B cell (primary cell): ENCODE data around the gene KLHL13. TPM values are rescaled to one million over a fixed set of nuclear protein-coding genes. Genes with fewer than 3 reads are reported as not detected.

ENCODE experiments used
- ATAC-seq: fragments of 200-7000 bp; cut with Tn5 transposase; one replicate; pipeline ENCODE4 v1.10.0; 2021; ENCODE audit warnings: low read depth, mild to moderate bottlenecking, moderate number of reproducible peaks, moderate library complexity
- CTCF ChIA-PET: fragments of 350-600 bp; sonication (Branson Sonifier 250); formaldehyde crosslinking; loops from one replicate; lab custom pipeline; 2021; ENCODE audit warnings: antibody characterized with exemption, inconsistent platforms; lab: Charles Lee
- POLR2A ChIA-PET: fragments of 350-600 bp; sonication (Branson Sonifier 250); formaldehyde crosslinking; loops from one replicate; lab custom pipeline; 2021; ENCODE audit warnings: antibody characterized with exemption; lab: Charles Lee
- DNase-seq: peaks from one replicate; pipeline ENCODE4 v3.0.0; 2013
- H2AFZ ChIP-seq: 2 replicates; pipeline ENCODE4 v1.6.1; 2012; ENCODE audit warnings: mild to moderate bottlenecking, low read depth, low read length; ENCODE audit not compliant: insufficient read depth, poor library complexity, severe bottlenecking
- H3K27ac ChIP-seq, 2 donors: 1 replicate in 1 of 2; 2 replicates in 1 of 2; pipeline ENCODE4 v1.5.1; 2012 to 2013; ENCODE audit warnings: low read length in 2 of 2, mild to moderate bottlenecking in 2 of 2, moderate library complexity in 1 of 2
- H3K27me3 ChIP-seq, 4 experiments: fragments of 200-600 bp in 1 of 4; sonication (generic) in 1 of 4; replicated peaks in 1 of 4; 1 replicate in 2 of 4; 2 replicates in 2 of 4; pipeline versions ENCODE4 v1.6.1 to v1.7.0; 2013 to 2016; ENCODE audit warnings: low read length in 3 of 4, mild to moderate bottlenecking in 2 of 4, mixed read lengths in 1 of 4, moderate library complexity in 1 of 4; ENCODE audit not compliant: insufficient read depth in 4 of 4, control insufficient read depth in 3 of 4; ENCODE audit errors: control extremely low read depth in 1 of 4
- H3K36me3 ChIP-seq, 2 experiments: replicated peaks in 1 of 2; 1 replicate in 1 of 2; 2 replicates in 1 of 2; pipeline versions ENCODE4 v1.6.1 to v1.7.1; 2013; ENCODE audit warnings: low read length in 1 of 2; ENCODE audit not compliant: insufficient read depth in 2 of 2, control insufficient read depth in 1 of 2; ENCODE audit errors: control extremely low read depth in 1 of 2, extremely low read depth in 1 of 2
- H3K4me1 ChIP-seq, 2 donors: fragments of 200-600 bp in 1 of 2; sonication (generic) in 1 of 2; 1 replicate in 1 of 2; 2 replicates in 1 of 2; pipeline versions ENCODE4 v1.5.1 to v1.6.1; 2013 to 2017; ENCODE audit warnings: low read length in 2 of 2; ENCODE audit not compliant: control insufficient read depth in 2 of 2, insufficient read depth in 2 of 2
- H3K4me2 ChIP-seq: replicated peaks from 2 replicates; pipeline ENCODE3; 2012; ENCODE audit warnings: mild to moderate bottlenecking, low read depth, low read length; ENCODE audit not compliant: poor library complexity, severe bottlenecking
- H3K4me3 ChIP-seq, 5 experiments: fragments of 200-600 bp in 1 of 5; sonication (generic) in 1 of 5; 1 replicate in 3 of 5; 2 replicates in 2 of 5; pipeline versions ENCODE4 v1.5.1 to v1.7.0; 2011 to 2016; ENCODE audit warnings: low read length in 4 of 5, mild to moderate bottlenecking in 4 of 5, low read depth in 2 of 5, control low read depth in 1 of 5, moderate library complexity in 1 of 5; ENCODE audit not compliant: insufficient read depth in 1 of 5; ENCODE audit errors: control extremely low read depth in 1 of 5, extremely low read depth in 1 of 5
- H3K79me2 ChIP-seq: fragments of 200-600 bp; sonication (generic); one replicate; pipeline ENCODE4 v1.6.0; 2016; ENCODE audit warnings: low read length; ENCODE audit not compliant: control insufficient read depth, insufficient read depth
- H3K9ac ChIP-seq: fragments of 200-600 bp; sonication (generic); 2 replicates; pipeline ENCODE4 v1.6.1; 2017; ENCODE audit warnings: mild to moderate bottlenecking, low read length, moderate library complexity
- H3K9me3 ChIP-seq, 3 donors: one replicate each; pipeline versions ENCODE4 v1.6.1 to v1.7.1; 2013; ENCODE audit warnings: low read length in 2 of 3; ENCODE audit not compliant: control insufficient read depth in 2 of 3, insufficient read depth in 1 of 3; ENCODE audit errors: control extremely low read depth in 1 of 3
- H4K20me1 ChIP-seq: 2 replicates; pipeline ENCODE4 v1.6.0; 2012; ENCODE audit warnings: mild to moderate bottlenecking, low read length; ENCODE audit not compliant: insufficient read depth, control insufficient read depth, poor library complexity, severe bottlenecking
- H3K27ac Mint-ChIP-seq: one replicate; pipeline ENCODE4 v1.8.0; 2021; ENCODE audit warnings: mixed read lengths
- H3K27me3 Mint-ChIP-seq: one replicate; pipeline ENCODE4 v1.8.0; 2021; ENCODE audit warnings: mixed read lengths
- H3K4me1 Mint-ChIP-seq: one replicate; pipeline ENCODE4 v1.8.0; 2021; ENCODE audit warnings: mixed read lengths
- H3K4me3 Mint-ChIP-seq: one replicate; pipeline ENCODE4 v1.8.0; 2021; ENCODE audit warnings: mixed read lengths
- H3K9me3 Mint-ChIP-seq: one replicate; pipeline ENCODE4 v1.8.0; 2022; ENCODE audit warnings: mixed read lengths; ENCODE audit not compliant: insufficient read depth
- EZH2 ChIP-seq: IDR thresholded peaks from 2 replicates; pipeline ENCODE4 v1.6.1; 2012; ENCODE audit warnings: borderline replicate concordance, low read depth, mild to moderate bottlenecking, moderate library complexity, low read length; ENCODE audit not compliant: insufficient read depth, poor library complexity, severe bottlenecking
- WGBS: methylation state at CpG from one replicate; pipeline ENCODE4 v1.1.5; 2013; ENCODE audit warnings: missing lambda C conversion rate; ENCODE audit not compliant: insufficient coverage; 5-methylcytosine and 5-hydroxymethylcytosine counted together
- intact Hi-C: fragments of 100-400 bp; cut with micrococcal nuclease; formaldehyde crosslinking; loops from one replicate; pipeline ENCODE4 v1.10.0; 2022
- polyA plus RNA-seq: library from polyadenylated mRNA; depleted of rRNA; stranded (reverse); fragments of >200 nt; gene quantifications from 2 replicates; pipeline ENCODE4 v1.2.3, GENCODE V29; 2012
- total RNA-seq, 2 donors: library from RNA; stranded (reverse); fragments of 120-200 nt in 1 of 2; gene quantifications; 1 replicate in 1 of 2; 2 replicates in 1 of 2; pipeline versions ENCODE4 v1.2.3 to v1.2.4, GENCODE V29; 2013 to 2022
- TF ChIP-seq, protein P1 (sequence below): fragments of 200-600 bp; IDR thresholded peaks from one replicate; pipeline ENCODE4 v1.8.0; 2022; ENCODE audit warnings: antibody characterized with exemption, mild to moderate bottlenecking

KLHL13 gene
- total and polyA plus RNA-seq, 2 donors (not counting 1 experiment from before 2014, with no cell fraction given): 0.04 TPM; not detected in 1

DNA sequence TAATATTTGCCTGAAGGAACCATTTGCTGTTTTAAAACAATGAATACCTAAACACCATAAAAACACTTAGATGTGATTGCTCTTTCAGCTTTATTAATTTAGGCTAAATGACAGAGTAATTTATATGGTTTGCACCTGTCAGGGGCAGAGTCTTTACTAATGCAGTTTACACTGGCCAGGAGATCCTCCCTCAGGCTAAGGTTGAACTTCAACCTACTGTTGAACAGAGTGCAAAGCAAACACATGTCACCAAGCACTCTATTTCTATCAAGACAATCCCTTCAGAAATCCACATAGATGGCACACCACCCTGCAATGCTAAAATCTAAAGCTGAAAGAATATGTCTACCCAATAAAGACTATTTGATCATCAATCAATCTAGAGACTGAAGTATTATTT lies 147.3 kb downstream of the KLHL13 start:
- CTCF ChIA-PET: no interaction called here
- H3K27me3 Mint-ChIP-seq: no peaks in the 10 kb centered on the region

DNA sequence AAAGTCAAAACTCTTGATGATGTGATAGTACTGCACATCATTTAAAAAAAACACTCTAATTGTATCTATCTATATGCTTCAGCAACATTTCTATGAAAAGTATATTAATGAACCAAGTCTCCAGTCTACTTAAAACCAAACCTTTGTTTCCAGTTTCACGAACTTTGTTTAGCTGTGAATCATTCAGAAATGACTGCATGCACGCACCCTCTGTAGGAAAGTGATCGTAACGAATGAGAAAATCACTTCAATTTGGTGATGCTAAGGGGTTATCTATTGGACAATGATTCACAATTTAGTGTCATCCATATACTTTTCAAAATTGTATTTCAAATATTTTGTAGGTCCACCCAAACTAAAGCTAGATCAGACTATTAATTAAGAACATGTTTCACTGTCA lies 157.6 kb downstream of the KLHL13 start:
- Histone ChIP-seq H3K4me1 (no peaks in the 10 kb centered on the region), H2AFZ (no peak overlapping the region), H3K79me2 (no peaks in the 10 kb centered on the region), H3K9ac (no peak overlapping the region), H3K27ac (no peak overlapping the region), H3K4me2 (no peak overlapping the region), H3K4me3 (no peak overlapping the region), H3K9me3 (no peaks in the 10 kb centered on the region), H3K27me3 (no peaks in the 10 kb centered on the region), H4K20me1 (no peaks in the 10 kb centered on the region), H3K36me3 (no peaks in the 10 kb centered on the region)
- no peak for TF ChIP-seq EZH2
- TF ChIP-seq, protein P1, sequence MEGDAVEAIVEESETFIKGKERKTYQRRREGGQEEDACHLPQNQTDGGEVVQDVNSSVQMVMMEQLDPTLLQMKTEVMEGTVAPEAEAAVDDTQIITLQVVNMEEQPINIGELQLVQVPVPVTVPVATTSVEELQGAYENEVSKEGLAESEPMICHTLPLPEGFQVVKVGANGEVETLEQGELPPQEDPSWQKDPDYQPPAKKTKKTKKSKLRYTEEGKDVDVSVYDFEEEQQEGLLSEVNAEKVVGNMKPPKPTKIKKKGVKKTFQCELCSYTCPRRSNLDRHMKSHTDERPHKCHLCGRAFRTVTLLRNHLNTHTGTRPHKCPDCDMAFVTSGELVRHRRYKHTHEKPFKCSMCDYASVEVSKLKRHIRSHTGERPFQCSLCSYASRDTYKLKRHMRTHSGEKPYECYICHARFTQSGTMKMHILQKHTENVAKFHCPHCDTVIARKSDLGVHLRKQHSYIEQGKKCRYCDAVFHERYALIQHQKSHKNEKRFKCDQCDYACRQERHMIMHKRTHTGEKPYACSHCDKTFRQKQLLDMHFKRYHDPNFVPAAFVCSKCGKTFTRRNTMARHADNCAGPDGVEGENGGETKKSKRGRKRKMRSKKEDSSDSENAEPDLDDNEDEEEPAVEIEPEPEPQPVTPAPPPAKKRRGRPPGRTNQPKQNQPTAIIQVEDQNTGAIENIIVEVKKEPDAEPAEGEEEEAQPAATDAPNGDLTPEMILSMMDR: no peak
- intact Hi-C loops: no loop called here
- no CpG with 5 or more reads among the region's 4 CpGs for WGBS
- H3K4me3 Mint-ChIP-seq: no peak overlapping the region
- ATAC-seq (no peak), DNase-seq (no peak)
- ChIA-PET CTCF (no interaction called here), POLR2A (no interaction called here)
- no peaks in the 10 kb centered on the region for H3K9me3 Mint-ChIP-seq
- H3K27me3 Mint-ChIP-seq: no peaks in the 10 kb centered on the region
- H3K27ac Mint-ChIP-seq: no peak overlapping the region
- no peaks in the 10 kb centered on the region for H3K4me1 Mint-ChIP-seq

More for the DNA sequence above, 147.3 kb downstream of the KLHL13 start:
- Histone ChIP-seq H3K9ac (no peak overlapping the region), H4K20me1 (no peaks in the 10 kb centered on the region), H3K4me2 (no peak overlapping the region), H3K9me3 (no peaks in the 10 kb centered on the region), H3K4me1 (no peaks in the 10 kb centered on the region), H3K79me2 (no peaks in the 10 kb centered on the region), H3K4me3 (no peak overlapping the region), H3K27ac (no peak overlapping the region), H2AFZ (no peak overlapping the region), H3K36me3 (no peaks in the 10 kb centered on the region), H3K27me3 (no peaks in the 10 kb centered on the region)
- Mint-ChIP-seq H3K4me1 (no peaks in the 10 kb centered on the region), H3K9me3 (no peaks in the 10 kb centered on the region), H3K27ac (no peak overlapping the region), H3K4me3 (no peak overlapping the region)
- no peak for TF ChIP-seq EZH2
- TF ChIP-seq, protein P1: no peak
- POLR2A ChIA-PET: no interaction called here
- no peak for ATAC-seq
- intact Hi-C loops: no loop called here
- no peak for DNase-seq
